ENCODE measurements around the gene MAN1A1.

GRCh38 chr6:119343573-119344146, 5.9 kb downstream of the MAN1A1 start:
- TF ChIP-seq POLR2AphosphoS5 (IDR thresholded peaks at IDR 0.05) (no peak), CTCF (IDR thresholded peaks at IDR 0.05) (no peak), POLR2A (IDR thresholded peaks at IDR 0.05) (no peak)

Measured in suprapubic skin (tissue), 4 donors.